ENCODE results near the gene ATAD5. TPM values are rescaled to one million over a fixed set of nuclear protein-coding genes. Genes with fewer than 3 reads are reported as not detected.

ATAD5 gene
- total and polyA plus RNA-seq, 2 of the 4 experiments (the other 2 are of a cell fraction), result 1.0 to 1.3 TPM

GRCh38 chr17:30788918-30789317, 42.8 kb upstream of the ATAD5 start:
- Histone ChIP-seq H3K9ac (ENCODE audit: low read depth, low read length) (no peak overlapping the region), H3K14ac (replicated peaks; ENCODE audit: low read depth, low read length) (no peak overlapping the region), H3K9me3 (ENCODE audit: control insufficient read depth, insufficient read depth, low read length) (no peaks in the 10 kb centered on the region), H2BK15ac (ENCODE audit: low read depth, low read length) (no peak overlapping the region), H3K27me3 (ENCODE audit: control insufficient read depth, insufficient read depth, low read length) (no peaks in the 10 kb centered on the region), H2BK120ac (ENCODE audit: low read depth, low read length) (no peak overlapping the region), H4K20me1 (ENCODE audit: insufficient read depth, low read length) (no peaks in the 10 kb centered on the region), H3K27ac (ENCODE audit: insufficient read depth, low read length) (no peak overlapping the region), H3K4me2 (ENCODE audit: low read depth, low read length) (no peak overlapping the region), H2AK5ac (ENCODE audit: low read depth, low read length) (0 out of 2 replicates have a peak overlapping the region, but pooled peaks have one; percentile 49), H3K23ac (ENCODE audit: low read depth, low read length) (no peak overlapping the region), H4K91ac (ENCODE audit: insufficient read depth, low read depth, low read length) (no peak overlapping the region), H3K4me3 (ENCODE audit: insufficient read depth, low read depth, low read length) (no peak overlapping the region), H2AFZ (replicated peaks; ENCODE audit: low read length, poor library complexity) (no peak overlapping the region), H3K4ac (ENCODE audit: low read depth, low read length) (peak overlapping the region; percentile 73), H4K5ac (ENCODE audit: low read depth, low read length) (no peak overlapping the region), H2BK5ac (ENCODE audit: low read depth, low read length, poor library complexity, severe bottlenecking) (peak overlapping the region; percentile 51), H3K18ac (ENCODE audit: low read depth, low read length) (no peak overlapping the region), H2AK9ac (replicated peaks; ENCODE audit: low read depth, low read length, poor library complexity) (no peak overlapping the region), H3K4me1 (ENCODE audit: control insufficient read depth, insufficient read depth, low read length) (peaks cover 4% of the 10 kb centered on the region), H2BK20ac (ENCODE audit: low read depth, low read length) (no peak overlapping the region), H4K8ac (ENCODE audit: low read depth in 2 of 2, low read length in 2 of 2) (no peak overlapping the region), H3K9me1 (ENCODE audit: insufficient read depth, low read length) (no peaks in the 10 kb centered on the region), H3K36me3 (ENCODE audit: control insufficient read depth, insufficient read depth, low read length) (peaks cover 28% of the 10 kb centered on the region), H3K79me1 (ENCODE audit: low read depth in 1 of 2, low read length in 2 of 2) (peaks cover 3% of the 10 kb centered on the region in 2 experiments; a peak in 2 of 4 replicates), H3K56ac (ENCODE audit: extremely low read depth, insufficient read depth, low read length) (no peak overlapping the region)
- no peak for TF ChIP-seq USF2 (IDR thresholded peaks at IDR 0.05; ENCODE audit: low read depth, low read length)
- TF ChIP-seq CHD1 (IDR thresholded peaks at IDR 0.05; ENCODE audit: low read depth, low read length), result no peak
- no peak for TF ChIP-seq RCOR1 (IDR thresholded peaks at IDR 0.05; ENCODE audit: insufficient replicate concordance, low read length)
- no peak for TF ChIP-seq NFE2L2 (IDR thresholded peaks at IDR 0.05; ENCODE audit: low read depth, low read length)
- TF ChIP-seq CTCF (conservative IDR thresholded peaks at IDR 0.05; ENCODE audit: low read depth, low read length), result no peak
- no peak for TF ChIP-seq SMC3 (IDR thresholded peaks at IDR 0.05; ENCODE audit: low read depth, low read length)
- no peak for TF ChIP-seq POLR2A (IDR thresholded peaks at IDR 0.05; ENCODE audit: low read depth, low read length)
- no peak for TF ChIP-seq MAZ (IDR thresholded peaks at IDR 0.05; ENCODE audit: borderline replicate concordance, low read depth, low read length)
- no peak for TF ChIP-seq FOS (IDR thresholded peaks at IDR 0.05; ENCODE audit: low read depth, low read length)
- in situ Hi-C loops (cut with MboI; ENCODE audit: low sequenced_read_pairs), result no loop called here
- dilution Hi-C loops (cut with HindIII; ENCODE audit: low sequenced_read_pairs, unreplicated experiment), result no loop called here
- POLR2A ChIA-PET (ENCODE audit: unreplicated experiment), result no interaction called here
- DNase-seq (peak; percentile 41), ATAC-seq (ENCODE audit: low read depth) (peak; percentile 76)
- CTCF ChIA-PET, result no interaction called here
- no TSS peak for BruUV-seq (replicated peaks)
- intact Hi-C loops (cut with micrococcal nuclease), result no loop called here
- no CpG with 5 or more reads among the region's 2 CpGs for WGBS, 2 experiments (ENCODE audit: extremely low coverage in 2 of 2, insufficient read length in 1 of 2)
